Measurements from ENCODE around the gene RAB3C. TPM values are rescaled to one million over a fixed set of nuclear protein-coding genes. Genes with fewer than 3 reads are reported as not detected.

The RAB3C gene
- total and polyA plus RNA-seq, 2 experiments from 2014 or later, result 15.0 to 30.6 TPM

DNA sequence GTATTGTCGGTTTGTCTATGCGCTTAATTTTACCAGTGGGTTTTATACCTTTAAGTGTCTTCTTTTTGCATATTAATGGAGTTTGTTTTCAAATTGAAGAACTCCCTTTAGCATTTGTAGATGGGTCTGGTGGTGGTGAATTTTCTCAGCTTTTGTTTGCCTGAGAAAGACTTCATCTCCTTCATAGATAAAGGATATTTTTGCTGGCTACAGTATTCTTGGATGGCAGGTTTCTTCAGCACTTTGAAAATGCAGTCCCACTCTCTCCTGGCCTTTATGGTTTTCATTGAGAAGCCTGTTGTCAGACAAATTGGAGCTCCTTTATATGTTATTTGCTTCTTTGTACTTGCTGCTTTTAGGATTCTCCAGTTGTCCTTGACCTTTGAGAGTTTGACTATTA lies 142.1 kb downstream of the RAB3C start:
- Histone ChIP-seq H3K4me1 (ENCODE audit: insufficient read depth) (peaks cover 9% of the 10 kb centered on the region), H3K4me2 (no peak overlapping the region), H4K20me1 (replicated peaks; ENCODE audit: insufficient read depth) (no peaks in the 10 kb centered on the region), H3F3A (replicated peaks; ENCODE audit: low read depth) (no peaks in the 10 kb centered on the region), H3K36me3 (ENCODE audit: insufficient read depth) (peaks cover 3% of the 10 kb centered on the region; the same call in 1 of the 2 replicates), H3K79me2 (replicated peaks; ENCODE audit: insufficient read depth) (no peaks in the 10 kb centered on the region), H3K27me3 (ENCODE audit: insufficient read depth) (no peaks in the 10 kb centered on the region), H3K9me2 (ENCODE audit: insufficient read depth) (no peaks in the 10 kb centered on the region), H3K4me3 (no peak overlapping the region), H2AFZ (no peak overlapping the region), H3K27ac (ENCODE audit: low read depth) (no peak overlapping the region)
- DNase-seq (ENCODE audit: low spot score), result no peak
- no peak for TF ChIP-seq ZNF114 (CRISPR knock-in tag; IDR thresholded peaks at IDR 0.05)
- TF ChIP-seq CREB1 (CRISPR knock-in tag; IDR thresholded peaks at IDR 0.05; ENCODE audit: low read depth), result no peak
- TF ChIP-seq NANOG (IDR thresholded peaks at IDR 0.05; ENCODE audit: borderline replicate concordance), result no peak
- no peak for TF ChIP-seq EZH2phosphoT487 (IDR thresholded peaks at IDR 0.05; ENCODE audit: unreplicated experiment)
- TF ChIP-seq, protein P1, sequence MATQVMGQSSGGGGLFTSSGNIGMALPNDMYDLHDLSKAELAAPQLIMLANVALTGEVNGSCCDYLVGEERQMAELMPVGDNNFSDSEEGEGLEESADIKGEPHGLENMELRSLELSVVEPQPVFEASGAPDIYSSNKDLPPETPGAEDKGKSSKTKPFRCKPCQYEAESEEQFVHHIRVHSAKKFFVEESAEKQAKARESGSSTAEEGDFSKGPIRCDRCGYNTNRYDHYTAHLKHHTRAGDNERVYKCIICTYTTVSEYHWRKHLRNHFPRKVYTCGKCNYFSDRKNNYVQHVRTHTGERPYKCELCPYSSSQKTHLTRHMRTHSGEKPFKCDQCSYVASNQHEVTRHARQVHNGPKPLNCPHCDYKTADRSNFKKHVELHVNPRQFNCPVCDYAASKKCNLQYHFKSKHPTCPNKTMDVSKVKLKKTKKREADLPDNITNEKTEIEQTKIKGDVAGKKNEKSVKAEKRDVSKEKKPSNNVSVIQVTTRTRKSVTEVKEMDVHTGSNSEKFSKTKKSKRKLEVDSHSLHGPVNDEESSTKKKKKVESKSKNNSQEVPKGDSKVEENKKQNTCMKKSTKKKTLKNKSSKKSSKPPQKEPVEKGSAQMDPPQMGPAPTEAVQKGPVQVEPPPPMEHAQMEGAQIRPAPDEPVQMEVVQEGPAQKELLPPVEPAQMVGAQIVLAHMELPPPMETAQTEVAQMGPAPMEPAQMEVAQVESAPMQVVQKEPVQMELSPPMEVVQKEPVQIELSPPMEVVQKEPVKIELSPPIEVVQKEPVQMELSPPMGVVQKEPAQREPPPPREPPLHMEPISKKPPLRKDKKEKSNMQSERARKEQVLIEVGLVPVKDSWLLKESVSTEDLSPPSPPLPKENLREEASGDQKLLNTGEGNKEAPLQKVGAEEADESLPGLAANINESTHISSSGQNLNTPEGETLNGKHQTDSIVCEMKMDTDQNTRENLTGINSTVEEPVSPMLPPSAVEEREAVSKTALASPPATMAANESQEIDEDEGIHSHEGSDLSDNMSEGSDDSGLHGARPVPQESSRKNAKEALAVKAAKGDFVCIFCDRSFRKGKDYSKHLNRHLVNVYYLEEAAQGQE (IDR thresholded peaks at IDR 0.05; ENCODE audit: unreplicated experiment), result no peak
- TF ChIP-seq EZH2 (IDR thresholded peaks at IDR 0.05; ENCODE audit: low read depth, unreplicated experiment), result no peak
- TF ChIP-seq STAT1 (IDR thresholded peaks at IDR 0.05; ENCODE audit: unreplicated experiment), result no peak
- no peak for ATAC-seq
- no peak overlapping the region for H3K4me3 Mint-ChIP-seq
- no peak overlapping the region for H3K27ac Mint-ChIP-seq
- peaks cover 29% of the 10 kb centered on the region for H3K4me1 Mint-ChIP-seq
- peaks cover 12% of the 10 kb centered on the region; the same call in 2 of the 3 replicates for H3K9me3 Mint-ChIP-seq
- peaks cover 3% of the 10 kb centered on the region for H3K27me3 Mint-ChIP-seq (ENCODE audit: insufficient read depth, low read depth, poor library complexity)
- peaks cover 17% of the 10 kb centered on the region for H3K36me3 Mint-ChIP-seq (ENCODE audit: low read depth)

DNA sequence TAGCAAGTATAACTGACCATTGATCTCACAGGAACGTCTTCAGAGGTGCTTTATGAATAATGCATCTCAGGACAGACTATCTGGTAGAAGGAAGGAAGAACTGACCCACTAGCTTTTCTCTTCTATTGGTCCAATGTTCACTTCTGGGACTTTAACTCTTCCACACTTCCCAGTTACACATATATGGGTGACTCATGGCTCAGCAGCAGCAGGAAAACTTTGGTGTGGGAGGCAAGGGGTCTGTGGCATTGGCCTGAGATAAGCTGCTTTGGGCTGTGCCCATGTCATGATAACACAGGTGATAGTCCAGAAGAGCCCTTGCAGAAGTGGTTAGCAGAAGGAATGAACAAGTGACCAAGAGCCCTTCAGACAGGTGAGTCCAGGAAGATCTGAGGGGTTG lies 148.8 kb downstream of the RAB3C start:
- H4K20me1 ChIP-seq (replicated peaks; ENCODE audit: insufficient read depth), result no peaks in the 10 kb centered on the region
- Mint-ChIP-seq H3K27me3 (ENCODE audit: insufficient read depth, low read depth, poor library complexity) (peaks cover 2% of the 10 kb centered on the region), H3K4me1 (peaks cover 15% of the 10 kb centered on the region; the same call in 2 of the 3 replicates), H3K9me3 (no peaks in the 10 kb centered on the region), H3K27ac (no peak overlapping the region), H3K4me3 (no peak overlapping the region), H3K36me3 (ENCODE audit: low read depth) (peaks cover 5% of the 10 kb centered on the region)
- no peak overlapping the region for H3K27ac ChIP-seq (ENCODE audit: low read depth)
- H3K27me3 ChIP-seq (ENCODE audit: insufficient read depth), result no peaks in the 10 kb centered on the region
- H3K4me2 ChIP-seq, result no peak overlapping the region
- H3F3A ChIP-seq (replicated peaks; ENCODE audit: low read depth), result no peaks in the 10 kb centered on the region
- no peaks in the 10 kb centered on the region for H3K79me2 ChIP-seq (replicated peaks; ENCODE audit: insufficient read depth)
- H3K4me1 ChIP-seq (ENCODE audit: insufficient read depth), result no peaks in the 10 kb centered on the region
- DNase-seq (ENCODE audit: low spot score) (no peak), ATAC-seq (no peak)
- no peak overlapping the region for H3K4me3 ChIP-seq
- H2AFZ ChIP-seq, result no peak overlapping the region
- H3K9me2 ChIP-seq (ENCODE audit: insufficient read depth), result no peaks in the 10 kb centered on the region
- no peaks in the 10 kb centered on the region for H3K36me3 ChIP-seq (ENCODE audit: insufficient read depth)
- TF ChIP-seq ZNF114 (CRISPR knock-in tag; IDR thresholded peaks at IDR 0.05) (no peak), POLR2AphosphoS5 (IDR thresholded peaks at IDR 0.05; ENCODE audit: low read depth) (no peak), JUNB (IDR thresholded peaks at IDR 0.05; ENCODE audit: unreplicated experiment) (no peak), STAT1 (IDR thresholded peaks at IDR 0.05; ENCODE audit: unreplicated experiment) (no peak)
- TF ChIP-seq, protein P2, sequence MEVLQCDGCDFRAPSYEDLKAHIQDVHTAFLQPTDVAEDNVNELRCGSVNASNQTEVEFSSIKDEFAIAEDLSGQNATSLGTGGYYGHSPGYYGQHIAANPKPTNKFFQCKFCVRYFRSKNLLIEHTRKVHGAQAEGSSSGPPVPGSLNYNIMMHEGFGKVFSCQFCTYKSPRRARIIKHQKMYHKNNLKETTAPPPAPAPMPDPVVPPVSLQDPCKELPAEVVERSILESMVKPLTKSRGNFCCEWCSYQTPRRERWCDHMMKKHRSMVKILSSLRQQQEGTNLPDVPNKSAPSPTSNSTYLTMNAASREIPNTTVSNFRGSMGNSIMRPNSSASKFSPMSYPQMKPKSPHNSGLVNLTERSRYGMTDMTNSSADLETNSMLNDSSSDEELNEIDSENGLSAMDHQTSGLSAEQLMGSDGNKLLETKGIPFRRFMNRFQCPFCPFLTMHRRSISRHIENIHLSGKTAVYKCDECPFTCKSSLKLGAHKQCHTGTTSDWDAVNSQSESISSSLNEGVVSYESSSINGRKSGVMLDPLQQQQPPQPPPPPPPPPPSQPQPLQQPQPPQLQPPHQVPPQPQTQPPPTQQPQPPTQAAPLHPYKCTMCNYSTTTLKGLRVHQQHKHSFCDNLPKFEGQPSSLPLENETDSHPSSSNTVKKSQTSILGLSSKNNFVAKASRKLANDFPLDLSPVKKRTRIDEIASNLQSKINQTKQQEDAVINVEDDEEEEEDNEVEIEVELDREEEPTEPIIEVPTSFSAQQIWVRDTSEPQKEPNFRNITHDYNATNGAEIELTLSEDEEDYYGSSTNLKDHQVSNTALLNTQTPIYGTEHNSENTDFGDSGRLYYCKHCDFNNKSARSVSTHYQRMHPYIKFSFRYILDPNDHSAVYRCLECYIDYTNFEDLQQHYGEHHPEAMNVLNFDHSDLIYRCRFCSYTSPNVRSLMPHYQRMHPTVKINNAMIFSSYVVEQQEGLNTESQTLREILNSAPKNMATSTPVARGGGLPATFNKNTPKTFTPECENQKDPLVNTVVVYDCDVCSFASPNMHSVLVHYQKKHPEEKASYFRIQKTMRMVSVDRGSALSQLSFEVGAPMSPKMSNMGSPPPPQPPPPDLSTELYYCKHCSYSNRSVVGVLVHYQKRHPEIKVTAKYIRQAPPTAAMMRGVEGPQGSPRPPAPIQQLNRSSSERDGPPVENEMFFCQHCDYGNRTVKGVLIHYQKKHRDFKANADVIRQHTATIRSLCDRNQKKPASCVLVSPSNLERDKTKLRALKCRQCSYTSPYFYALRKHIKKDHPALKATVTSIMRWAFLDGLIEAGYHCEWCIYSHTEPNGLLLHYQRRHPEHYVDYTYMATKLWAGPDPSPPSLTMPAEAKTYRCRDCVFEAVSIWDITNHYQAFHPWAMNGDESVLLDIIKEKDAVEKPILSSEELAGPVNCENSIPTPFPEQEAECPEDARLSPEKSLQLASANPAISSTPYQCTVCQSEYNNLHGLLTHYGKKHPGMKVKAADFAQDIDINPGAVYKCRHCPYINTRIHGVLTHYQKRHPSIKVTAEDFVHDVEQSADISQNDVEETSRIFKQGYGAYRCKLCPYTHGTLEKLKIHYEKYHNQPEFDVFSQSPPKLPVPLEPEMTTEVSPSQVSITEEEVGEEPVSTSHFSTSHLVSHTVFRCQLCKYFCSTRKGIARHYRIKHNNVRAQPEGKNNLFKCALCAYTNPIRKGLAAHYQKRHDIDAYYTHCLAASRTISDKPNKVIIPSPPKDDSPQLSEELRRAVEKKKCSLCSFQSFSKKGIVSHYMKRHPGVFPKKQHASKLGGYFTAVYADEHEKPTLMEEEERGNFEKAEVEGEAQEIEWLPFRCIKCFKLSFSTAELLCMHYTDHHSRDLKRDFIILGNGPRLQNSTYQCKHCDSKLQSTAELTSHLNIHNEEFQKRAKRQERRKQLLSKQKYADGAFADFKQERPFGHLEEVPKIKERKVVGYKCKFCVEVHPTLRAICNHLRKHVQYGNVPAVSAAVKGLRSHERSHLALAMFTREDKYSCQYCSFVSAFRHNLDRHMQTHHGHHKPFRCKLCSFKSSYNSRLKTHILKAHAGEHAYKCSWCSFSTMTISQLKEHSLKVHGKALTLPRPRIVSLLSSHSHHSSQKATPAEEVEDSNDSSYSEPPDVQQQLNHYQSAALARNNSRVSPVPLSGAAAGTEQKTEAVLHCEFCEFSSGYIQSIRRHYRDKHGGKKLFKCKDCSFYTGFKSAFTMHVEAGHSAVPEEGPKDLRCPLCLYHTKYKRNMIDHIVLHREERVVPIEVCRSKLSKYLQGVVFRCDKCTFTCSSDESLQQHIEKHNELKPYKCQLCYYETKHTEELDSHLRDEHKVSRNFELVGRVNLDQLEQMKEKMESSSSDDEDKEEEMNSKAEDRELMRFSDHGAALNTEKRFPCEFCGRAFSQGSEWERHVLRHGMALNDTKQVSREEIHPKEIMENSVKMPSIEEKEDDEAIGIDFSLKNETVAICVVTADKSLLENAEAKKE (CRISPR knock-in tag; IDR thresholded peaks at IDR 0.05), result no peak
